GM12878 (cell line): ENCODE results near the gene PPIF. TPM values are rescaled to one million over a fixed set of nuclear protein-coding genes. Genes with fewer than 3 reads are reported as not detected.

Source experiments
- ATAC-seq: fragments of 200-7000 bp; cut with Tn5 transposase; 3 replicates; pipeline ENCODE4 v1.9.1; 2020; ENCODE audit warnings: mild to moderate bottlenecking, moderate library complexity
- BruUV-seq: library from RNA; stranded (reverse); fragments of 400-500 nt; replicated peaks from 2 replicates; lab custom pipeline; 2021; lab: Mats Ljungman, UMichigan
- CTCF ChIA-PET: fragments of 300-600 bp; sonication (Branson Sonifier 250); formaldehyde crosslinking; extraction: SDS; loops from one replicate; lab custom pipeline; 2021; ENCODE audit warnings: inconsistent platforms; lab: Yijun Ruan, JAX
- POLR2A ChIA-PET: fragments of 350-600 bp; formaldehyde crosslinking; extraction: SDS; loops from one replicate; lab custom pipeline; 2021; ENCODE audit warnings: inconsistent platforms; lab: Charles Lee
- RAD21 ChIA-PET: fragments of 300-600 bp; sonication (Branson Sonifier 250); formaldehyde crosslinking; loops from one replicate; lab custom pipeline; 2023; ENCODE audit warnings: antibody characterized with exemption; ENCODE audit not compliant: unreplicated experiment; lab: Charles Lee
- SMC1A ChIA-PET: fragments of 300-600 bp; sonication (Branson Sonifier 250); formaldehyde crosslinking; loops from one replicate; lab custom pipeline; 2023; ENCODE audit not compliant: unreplicated experiment, uncharacterized antibody; lab: Charles Lee
- DNase-seq: peaks from one replicate; pipeline ENCODE4 v3.0.0-alpha.2; 2011; ENCODE audit warnings: low read depth, low spot score
- FAIRE-seq: peaks from 3 replicates; lab custom pipeline; 2011; peaks lifted over from hg19 to GRCh38; lab: Jason Lieb, UNC
- H2AFZ ChIP-seq: 2 replicates; pipeline ENCODE4 v1.6.0; 2011; ENCODE audit warnings: low read depth, low read length, control low read depth; ENCODE audit not compliant: control insufficient read depth
- H3K27ac ChIP-seq: 2 replicates; pipeline ENCODE4 v1.5.1; 2011; ENCODE audit warnings: control low read depth; ENCODE audit not compliant: control insufficient read depth, insufficient read depth
- H3K27me3 ChIP-seq, 2 experiments: replicated peaks in 1 of 2; 2 replicates each; pipeline versions ENCODE4 v1.6.0 to v1.6.1; 2011; ENCODE audit warnings: low read length in 1 of 2; ENCODE audit not compliant: control insufficient read depth in 2 of 2, insufficient read depth in 2 of 2
- H3K36me3 ChIP-seq, 2 experiments: 2 replicates each; pipeline ENCODE4 v1.5.1; 2011; ENCODE audit warnings: low read length in 1 of 2; ENCODE audit not compliant: control insufficient read depth in 2 of 2, insufficient read depth in 2 of 2
- H3K4me1 ChIP-seq: 2 replicates; pipeline ENCODE4 v1.6.1; 2011; ENCODE audit warnings: mild to moderate bottlenecking, low read length, moderate library complexity, mixed read lengths; ENCODE audit not compliant: control insufficient read depth, insufficient read depth
- H3K4me2 ChIP-seq: 2 replicates; pipeline ENCODE4 v1.6.0; 2011; ENCODE audit warnings: control low read depth; ENCODE audit not compliant: control insufficient read depth, insufficient read depth
- H3K4me3 ChIP-seq: fragments of 200-600 bp; sonication (generic); 2 replicates; pipeline ENCODE4 v1.5.1; 2016
- H3K79me2 ChIP-seq: 2 replicates; pipeline ENCODE4 v1.6.0; 2011; ENCODE audit warnings: low read length; ENCODE audit not compliant: control insufficient read depth, insufficient read depth
- H3K9ac ChIP-seq: 2 replicates; pipeline ENCODE4 v1.8.0; 2011; ENCODE audit warnings: low read length, control low read depth, mixed read lengths; ENCODE audit not compliant: control insufficient read depth, insufficient read depth
- H3K9me3 ChIP-seq: replicated peaks from 3 replicates; pipeline ENCODE4 v1.5.1; 2011; ENCODE audit warnings: mild to moderate bottlenecking, low read length; ENCODE audit not compliant: control insufficient read depth, insufficient read depth
- H4K20me1 ChIP-seq: 2 replicates; pipeline ENCODE4 v1.6.0; 2011; ENCODE audit not compliant: control insufficient read depth, insufficient read depth
- ATF2 ChIP-seq: IDR thresholded peaks from 2 replicates; pipeline ENCODE4 v1.6.1; 2012; ENCODE audit warnings: low read length, inconsistent platforms
- BCL11A ChIP-seq: IDR thresholded peaks from 2 replicates; pipeline ENCODE4 v1.6.1; 2011; ENCODE audit warnings: low read depth, low read length
- CREM ChIP-seq: IDR thresholded peaks from 2 replicates; pipeline ENCODE4 v1.6.1; 2014; ENCODE audit warnings: antibody characterized with exemption, low read depth
- DPF2 ChIP-seq: fragments of 450-650 bp; IDR thresholded peaks from 2 replicates; pipeline ENCODE4 v1.6.1; 2017; ENCODE audit warnings: mild to moderate bottlenecking
- EED ChIP-seq: sonication (generic); IDR thresholded peaks from 2 replicates; pipeline ENCODE4 v1.6.1; 2016; ENCODE audit warnings: antibody characterized with exemption, low read depth
- FOXM1 ChIP-seq: IDR thresholded peaks from 2 replicates; pipeline ENCODE4 v1.6.1; 2012; ENCODE audit warnings: low read depth, mild to moderate bottlenecking, inconsistent platforms, low read length, moderate library complexity
- IKZF1 ChIP-seq: fragments of 450-650 bp; conservative IDR thresholded peaks from 2 replicates; pipeline ENCODE4 v1.6.1; 2017; ENCODE audit warnings: antibody characterized with exemption, mild to moderate bottlenecking
- IKZF2 ChIP-seq, 2 experiments: fragments of 450-650 bp; IDR thresholded peaks; 2 replicates each; pipeline ENCODE4 v1.6.1; 2017; ENCODE audit warnings: mild to moderate bottlenecking in 2 of 2, moderate library complexity in 2 of 2
- MLLT1 ChIP-seq: fragments of 450-650 bp; IDR thresholded peaks from 2 replicates; pipeline ENCODE4 v1.6.1; 2016; ENCODE audit warnings: mild to moderate bottlenecking
- NR2F1 ChIP-seq: fragments of 450-650 bp; conservative IDR thresholded peaks from 2 replicates; pipeline ENCODE4 v1.6.1; 2017; ENCODE audit warnings: mild to moderate bottlenecking
- NRF1 ChIP-seq: conservative IDR thresholded peaks from 2 replicates; pipeline ENCODE4 v1.6.1; 2011; ENCODE audit warnings: mild to moderate bottlenecking, low read depth, low read length, improper control_type of control experiment
- POLR2A ChIP-seq: IDR thresholded peaks from 2 replicates; pipeline ENCODE4 v1.6.1; 2011; ENCODE audit warnings: low read depth, mild to moderate bottlenecking, low read length
- POLR2AphosphoS2 ChIP-seq: IDR thresholded peaks from 2 replicates; pipeline ENCODE4 v1.6.1; 2011; ENCODE audit warnings: low read depth, mild to moderate bottlenecking, low read length, improper control_type of control experiment, moderate library complexity
- POLR2AphosphoS5 ChIP-seq: IDR thresholded peaks from 2 replicates; pipeline ENCODE4 v1.6.1; 2011; ENCODE audit warnings: mild to moderate bottlenecking, low read length, inconsistent platforms
- RB1 ChIP-seq: fragments of 450-650 bp; formaldehyde crosslinking; IDR thresholded peaks from 2 replicates; pipeline ENCODE4 v1.6.1; 2017; ENCODE audit warnings: mild to moderate bottlenecking, borderline replicate concordance
- RUNX3 ChIP-seq: IDR thresholded peaks from 2 replicates; pipeline ENCODE4 v1.6.1; 2012; ENCODE audit warnings: low read length, inconsistent platforms
- ZBTB4 ChIP-seq: fragments of 450-650 bp; formaldehyde crosslinking; IDR thresholded peaks from 2 replicates; pipeline ENCODE4 v1.4.0; 2022; ENCODE audit warnings: mild to moderate bottlenecking, moderate library complexity
- WGBS: methylation state at CpG from one replicate; pipeline ENCODE4 v1.1.6; 2016; ENCODE audit warnings: low lambda C conversion rate; ENCODE audit not compliant: insufficient replicate concordance, insufficient coverage; ENCODE audit errors: missing lambda C conversion rate; 5-methylcytosine and 5-hydroxymethylcytosine counted together
- in situ Hi-C: fragments of 300-500 bp; cut with MboI; formaldehyde crosslinking; loops from 9 replicates; pipeline ENCODE4 v1.14.3; 2018; ENCODE audit warnings: mixed read lengths
- intact Hi-C: fragments of 100-400 bp; cut with micrococcal nuclease; formaldehyde crosslinking; loops from one replicate; pipeline ENCODE4 v1.14.2; 2022; ENCODE audit not compliant: unreplicated experiment
- polyA plus RNA-seq, 11 experiments: library from polyadenylated mRNA; depleted of rRNA in 4 of 11; unstranded in 6 of 11; stranded (reverse) in 5 of 11; fragments of >200 nt; fragmentation: Nextera tagmentation in 4 of 11; fragmentation: Illumina TruSeq in 1 of 11; extraction: Ambion mirVana in 4 of 11; extraction: Trizol in 1 of 11; gene quantifications; 1 replicate in 1 of 11; 2 replicates in 10 of 11; pipeline versions ENCODE4 v1.2.1 to v1.2.3, GENCODE V29; 2011 to 2016; ENCODE audit warnings: inconsistent platforms in 2 of 11, missing spikeins in 2 of 11, low read depth in 1 of 11
- total RNA-seq, 4 experiments: library from RNA; depleted of rRNA in 3 of 4; stranded (reverse); fragments of >200 nt in 3 of 4; fragmentation: Illumina TruSeq in 1 of 4; extraction: Trizol in 1 of 4; gene quantifications; 2 replicates each; pipeline versions ENCODE4 v1.2.1 to v1.2.3, GENCODE V29; 2013 to 2021

The PPIF gene
- total and polyA plus RNA-seq, 10 of the 15 experiments (the other 5 are each of a cell fraction or from before 2014, with no cell fraction given) = 28.8 to 180 (median 128) TPM

GRCh38 chr10:79356104-79356503 lies 8.8 kb downstream of the PPIF start:
- ATAC-seq = peak; percentile 33
- no peaks in the 10 kb centered on the region; the same call in 2 of the 3 replicates for H3K9me3 ChIP-seq
- POLR2A ChIA-PET = no interaction called here
- H3K79me2 ChIP-seq = peaks cover 11% of the 10 kb centered on the region
- H3K9ac ChIP-seq = no peak overlapping the region
- peaks cover 27 to 32% of the 10 kb centered on the region in 2 experiments for H3K36me3 ChIP-seq
- H3K27ac ChIP-seq = no peak overlapping the region
- intact Hi-C loops (no loop called here), in situ Hi-C loops (no loop called here)
- DNase-seq = no peak
- no TSS peak for BruUV-seq
- no peak for FAIRE-seq
- H3K27me3 ChIP-seq = no peaks in the 10 kb centered on the region
- no peaks in the 10 kb centered on the region; the same call in 1 of the 2 replicates for H4K20me1 ChIP-seq
- no peak overlapping the region for H3K4me3 ChIP-seq
- H3K4me1 ChIP-seq = peaks cover 19% of the 10 kb centered on the region
- WGBS = 59% methylated on average over 5 of the region's 5 CpGs
- H3K4me2 ChIP-seq = no peak overlapping the region
- CTCF ChIA-PET = interaction anchor here (0.9 to 4.8 kb wide), 2 partner anchors 13 to 18 kb away, joined by 3 to 24 read pairs; no protein-coding TSS in a partner anchor
- SMC1A ChIA-PET = interaction anchor here (1.5 kb wide), 1 partner anchor 18 kb away, joined by 5 read pairs; no protein-coding TSS in a partner anchor
- RAD21 ChIA-PET = interaction anchor here (1.0 kb wide), 1 partner anchor 32 kb away, joined by 3 read pairs; no protein-coding TSS in a partner anchor
- no peak overlapping the region for H2AFZ ChIP-seq
- peak; percentile 30 for TF ChIP-seq POLR2A
- TF ChIP-seq POLR2AphosphoS5 = peak; percentile 30; the same call in 1 of the 2 replicates
- TF ChIP-seq EED = peak; percentile 49; the same call in 1 of the 2 replicates
- TF ChIP-seq NRF1 = no peak
- 0 out of 2 replicates have a peak, but pooled peaks have one; percentile 28 for TF ChIP-seq FOXM1
- no peak for TF ChIP-seq RB1
- 0 out of 2 replicates have a peak, but pooled peaks have one; percentile 13 for TF ChIP-seq CREM
- TF ChIP-seq ATF2 = 0 out of 2 replicates have a peak, but pooled peaks have one; percentile 47
- TF ChIP-seq NR2F1 = 0 out of 2 replicates have a peak, but pooled peaks have one; percentile 33
- no peak for TF ChIP-seq MLLT1
- TF ChIP-seq ZBTB4 (CRISPR knock-in tag) = no peak
- TF ChIP-seq POLR2AphosphoS2 = no peak
- peak; percentile 54 for TF ChIP-seq RUNX3
- peak in 1 of 2 experiments; percentile 45; a peak in 1 of 4 replicates for TF ChIP-seq IKZF2 (IDR thresholded peaks at IDR 0.05)
- TF ChIP-seq BCL11A = peak; percentile 50; the same call in 1 of the 2 replicates
- 0 out of 2 replicates have a peak, but pooled peaks have one; percentile 32 for TF ChIP-seq DPF2
- peak; percentile 46 for TF ChIP-seq IKZF1
